ENCODE measurements around the gene GOLGA2.

The GOLGA2 gene

GRCh38 chr9:128314697-128315096, 38.9 kb upstream of the GOLGA2 start:
- Mint-ChIP-seq H3K4me1 (no peaks in the 10 kb centered on the region), H3K27ac (no peak overlapping the region), H3K36me3 (ENCODE audit: low read depth) (peaks cover 47% of the 10 kb centered on the region), H3K4me3 (no peak overlapping the region), H3K27me3 (ENCODE audit: low read depth) (no peaks in the 10 kb centered on the region), H3K9me3 (no peaks in the 10 kb centered on the region)
- no peak for TF ChIP-seq CTCF (IDR thresholded peaks at IDR 0.05; ENCODE audit: unreplicated experiment in 3 of 3)

- H3K27me3 Mint-ChIP-seq (ENCODE audit: low read depth) = no peaks in the 10 kb centered on the region
- H3K27ac Mint-ChIP-seq = no peak overlapping the region
- H3K9me3 Mint-ChIP-seq = no peaks in the 10 kb centered on the region
- TF ChIP-seq CTCF (IDR thresholded peaks at IDR 0.05; ENCODE audit: unreplicated experiment in 3 of 3) = no peak
- no peaks in the 10 kb centered on the region for H3K4me1 Mint-ChIP-seq
- peaks cover 46% of the 10 kb centered on the region for H3K36me3 Mint-ChIP-seq (ENCODE audit: low read depth)
- H3K4me3 Mint-ChIP-seq = no peak overlapping the region
Observed at GRCh38 chr9:128310461-128310860, 34.7 kb upstream of the GOLGA2 start.

- no peak overlapping the region for H3K27ac Mint-ChIP-seq
- peaks cover 41% of the 10 kb centered on the region for H3K36me3 Mint-ChIP-seq (ENCODE audit: low read depth)
- H3K9me3 Mint-ChIP-seq = no peaks in the 10 kb centered on the region
- H3K27me3 Mint-ChIP-seq (ENCODE audit: low read depth) = no peaks in the 10 kb centered on the region
- no peak for TF ChIP-seq CTCF (IDR thresholded peaks at IDR 0.05; ENCODE audit: unreplicated experiment in 3 of 3)
- H3K4me1 Mint-ChIP-seq = no peaks in the 10 kb centered on the region
- no peak overlapping the region for H3K4me3 Mint-ChIP-seq
Observed at GRCh38 chr9:128309551-128309950, 33.7 kb upstream of the GOLGA2 start.

- peaks cover 17% of the 10 kb centered on the region for H3K36me3 Mint-ChIP-seq (ENCODE audit: low read depth)
- no peaks in the 10 kb centered on the region for H3K9me3 Mint-ChIP-seq
- H3K4me1 Mint-ChIP-seq = no peaks in the 10 kb centered on the region
- no peak overlapping the region for H3K27ac Mint-ChIP-seq
- no peak overlapping the region for H3K4me3 Mint-ChIP-seq
- TF ChIP-seq CTCF (IDR thresholded peaks at IDR 0.05; ENCODE audit: unreplicated experiment in 3 of 3) = no peak
- H3K27me3 Mint-ChIP-seq (ENCODE audit: low read depth) = no peaks in the 10 kb centered on the region
Observed at GRCh38 chr9:128304971-128305288, 29.1 kb upstream of the GOLGA2 start.

GRCh38 chr9:128304136-128304970, 28.5 kb upstream of the GOLGA2 start:
- peaks cover 12% of the 10 kb centered on the region for H3K36me3 Mint-ChIP-seq (ENCODE audit: low read depth)
- no peaks in the 10 kb centered on the region for H3K27me3 Mint-ChIP-seq (ENCODE audit: low read depth)
- TF ChIP-seq CTCF (IDR thresholded peaks at IDR 0.05; ENCODE audit: unreplicated experiment in 3 of 3) = no peak
- no peak overlapping the region for H3K27ac Mint-ChIP-seq
- H3K9me3 Mint-ChIP-seq = no peaks in the 10 kb centered on the region
- H3K4me3 Mint-ChIP-seq = no peak overlapping the region
- no peaks in the 10 kb centered on the region for H3K4me1 Mint-ChIP-seq
